Measurements from ENCODE around the gene TTC39B. TPM values are rescaled to one million over a fixed set of nuclear protein-coding genes. Genes with fewer than 3 reads are reported as not detected.

The TTC39B gene
- total RNA-seq, 3 donors from 2014 or later, result 6.2 to 14.8 (median 14.4) TPM

GRCh38 chr9:15294604-15295003 is 12.4 kb downstream of the TTC39B start:
- H3K36me3 ChIP-seq, result no peaks in the 10 kb centered on the region
- no peaks in the 10 kb centered on the region for H3K4me1 ChIP-seq
- H3K9me3 ChIP-seq, result no peaks in the 10 kb centered on the region
- TF ChIP-seq POLR2A (IDR thresholded peaks at IDR 0.05) (no peak), POLR2AphosphoS5 (IDR thresholded peaks at IDR 0.05) (no peak), CTCF (IDR thresholded peaks at IDR 0.05) (no peak)
- peak overlapping the region; percentile 83 to 90 for H3K27ac ChIP-seq
- no peak overlapping the region for H3K4me3 ChIP-seq
- no peak for DNase-seq (ENCODE audit: low spot score in 2 of 2)
- no peaks in the 10 kb centered on the region for H3K27me3 ChIP-seq
- intact Hi-C loops (cut with DNase I; ENCODE audit: low total_unique reads), result no loop called here

- Histone ChIP-seq H3K36me3 (no peaks in the 10 kb centered on the region), H3K4me3 (peak overlapping the region in 1 of 3 donors; percentile 30), H3K4me1 (no peaks in the 10 kb centered on the region), H3K27me3 (no peaks in the 10 kb centered on the region), H3K9me3 (no peaks in the 10 kb centered on the region), H3K27ac (peak overlapping the region; percentile 83 to 90)
- TF ChIP-seq POLR2A (IDR thresholded peaks at IDR 0.05), result no peak
- TF ChIP-seq CTCF (IDR thresholded peaks at IDR 0.05), result no peak
- no peak for TF ChIP-seq POLR2AphosphoS5 (IDR thresholded peaks at IDR 0.05)
- intact Hi-C loops (cut with DNase I; ENCODE audit: low total_unique reads), result no loop called here
- DNase-seq (ENCODE audit: low spot score in 2 of 2), result no peak
Measured at GRCh38 chr9:15293804-15294316, 13.2 kb downstream of the TTC39B start.

DNA sequence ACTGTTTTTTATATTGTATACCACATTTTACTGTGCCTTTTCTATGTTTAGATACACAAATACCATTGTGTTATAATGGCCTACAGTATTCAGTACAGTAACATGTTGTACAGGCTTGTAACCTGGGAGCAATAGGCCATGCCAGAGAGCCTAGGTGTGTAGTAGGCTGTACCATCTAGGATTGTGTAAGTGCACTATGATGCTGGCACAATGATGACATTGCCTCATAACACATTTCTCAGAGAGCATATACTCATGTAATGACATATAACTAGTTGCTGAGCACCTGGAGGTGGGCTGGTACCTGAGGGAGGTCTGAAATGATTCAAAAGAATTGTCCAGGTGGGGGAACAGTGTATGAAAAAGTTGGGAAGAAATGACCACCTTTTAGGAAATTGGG is 13.9 kb downstream of the TTC39B start:
- no peaks in the 10 kb centered on the region for H3K36me3 ChIP-seq
- no peak overlapping the region for H3K4me3 ChIP-seq
- no peak overlapping the region for H3K27ac ChIP-seq
- H3K27me3 ChIP-seq, result no peaks in the 10 kb centered on the region
- no peak for TF ChIP-seq POLR2A (IDR thresholded peaks at IDR 0.05)
- no peak for TF ChIP-seq POLR2AphosphoS5 (IDR thresholded peaks at IDR 0.05)
- no peak for TF ChIP-seq CTCF (IDR thresholded peaks at IDR 0.05)
- no peak for DNase-seq (ENCODE audit: low spot score in 2 of 2)
- intact Hi-C loops (cut with DNase I; ENCODE audit: low total_unique reads), result no loop called here
- H3K9me3 ChIP-seq, result no peaks in the 10 kb centered on the region
- H3K4me1 ChIP-seq, result no peaks in the 10 kb centered on the region

GRCh38 chr9:15289603-15290002 is 17.4 kb downstream of the TTC39B start:
- Histone ChIP-seq H3K4me3 (no peak overlapping the region), H3K9me3 (no peaks in the 10 kb centered on the region), H3K36me3 (no peaks in the 10 kb centered on the region), H3K4me1 (no peaks in the 10 kb centered on the region), H3K27ac (no peak overlapping the region), H3K27me3 (no peaks in the 10 kb centered on the region)
- intact Hi-C loops (cut with DNase I; ENCODE audit: low total_unique reads), result no loop called here
- no peak for DNase-seq (ENCODE audit: low spot score in 2 of 2)
- no peak for TF ChIP-seq POLR2A (IDR thresholded peaks at IDR 0.05)
- no peak for TF ChIP-seq CTCF (IDR thresholded peaks at IDR 0.05)
- no peak for TF ChIP-seq POLR2AphosphoS5 (IDR thresholded peaks at IDR 0.05)

DNA sequence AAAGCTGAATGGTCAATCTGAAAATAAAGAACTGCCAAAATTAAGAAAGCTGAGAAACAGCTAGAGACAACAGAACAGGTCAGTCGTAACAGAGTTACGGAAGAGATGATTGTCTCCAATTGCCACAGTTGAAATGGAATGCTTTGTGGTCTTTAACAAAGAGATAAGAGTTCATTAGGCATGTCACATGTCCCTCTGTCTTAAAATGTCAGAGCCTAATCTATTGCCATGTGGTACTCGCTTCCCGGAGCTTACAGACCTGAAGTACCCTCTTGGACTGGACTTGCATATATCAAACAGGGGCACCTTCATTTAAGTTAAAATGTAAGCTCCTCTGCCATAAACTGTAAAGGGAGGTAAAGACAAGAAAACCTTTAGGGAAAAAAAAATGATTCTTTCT is 19.7 kb downstream of the TTC39B start:
- intact Hi-C loops (cut with DNase I; ENCODE audit: low total_unique reads), result no loop called here
- H3K36me3 ChIP-seq, result no peaks in the 10 kb centered on the region
- no peak for TF ChIP-seq POLR2A (IDR thresholded peaks at IDR 0.05)
- TF ChIP-seq CTCF (IDR thresholded peaks at IDR 0.05), result no peak
- no peak for TF ChIP-seq POLR2AphosphoS5 (IDR thresholded peaks at IDR 0.05)
- H3K27ac ChIP-seq, result no peak overlapping the region
- no peaks in the 10 kb centered on the region for H3K27me3 ChIP-seq
- no peaks in the 10 kb centered on the region for H3K9me3 ChIP-seq
- DNase-seq (ENCODE audit: low spot score in 2 of 2), result no peak
- no peak overlapping the region for H3K4me3 ChIP-seq
- no peaks in the 10 kb centered on the region for H3K4me1 ChIP-seq
